IMR-90 (cell line): Measurements from ENCODE around the gene FRZB.

Source experiments
- CTCF ChIP-seq: conservative IDR thresholded peaks from 2 replicates; pipeline ENCODE4 v1.5.1; 2012; ENCODE audit warnings: mild to moderate bottlenecking, low read depth, low read length, improper control_type of control experiment
- POLR2A ChIP-seq: IDR thresholded peaks from 2 replicates; pipeline ENCODE4 v1.6.1; 2012; ENCODE audit warnings: mild to moderate bottlenecking, low read depth, low read length
- RCOR1 ChIP-seq: IDR thresholded peaks from 2 replicates; pipeline ENCODE4 v1.6.1; 2012; ENCODE audit warnings: mild to moderate bottlenecking, low read length, improper control_type of control experiment; ENCODE audit not compliant: insufficient replicate concordance

GRCh38 chr2:182852801-182853200 lies 13.6 kb downstream of the FRZB start:
- TF ChIP-seq CTCF, result no peak
- no peak for TF ChIP-seq RCOR1
- no peak for TF ChIP-seq POLR2A
